Endothelial cell of umbilical vein (primary cell): ENCODE measurements around the gene TMEM178B.

Experiments used
- EZH2 ChIP-seq: IDR thresholded peaks from 2 replicates; pipeline ENCODE4 v1.6.1; 2012; ENCODE audit warnings: borderline replicate concordance, low read depth, mild to moderate bottlenecking, moderate library complexity, low read length, inconsistent platforms; ENCODE audit not compliant: severe bottlenecking
- POLR2A ChIP-seq: IDR thresholded peaks from 2 replicates; pipeline ENCODE4 v1.6.1; 2012; ENCODE audit warnings: low read depth, mild to moderate bottlenecking, control low read depth, low read length
- POLR2AphosphoS5 ChIP-seq: IDR thresholded peaks from 2 replicates; pipeline ENCODE4 v1.6.1; 2012; ENCODE audit warnings: low read depth, mild to moderate bottlenecking, control low read depth, low read length, moderate library complexity; ENCODE audit not compliant: insufficient read depth
- TF ChIP-seq, protein P1 (sequence below), 2 donors: IDR thresholded peaks; 1 replicate in 1 of 2; 2 replicates in 1 of 2; pipeline ENCODE4 v1.5.1; 2011; ENCODE audit warnings: low read length in 2 of 2, mild to moderate bottlenecking in 2 of 2, moderate library complexity in 2 of 2, control low read depth in 1 of 2, inconsistent platforms in 1 of 2, low read depth in 1 of 2; ENCODE audit not compliant: insufficient read depth in 1 of 2; ENCODE audit errors: extremely low read depth in 1 of 2

DNA sequence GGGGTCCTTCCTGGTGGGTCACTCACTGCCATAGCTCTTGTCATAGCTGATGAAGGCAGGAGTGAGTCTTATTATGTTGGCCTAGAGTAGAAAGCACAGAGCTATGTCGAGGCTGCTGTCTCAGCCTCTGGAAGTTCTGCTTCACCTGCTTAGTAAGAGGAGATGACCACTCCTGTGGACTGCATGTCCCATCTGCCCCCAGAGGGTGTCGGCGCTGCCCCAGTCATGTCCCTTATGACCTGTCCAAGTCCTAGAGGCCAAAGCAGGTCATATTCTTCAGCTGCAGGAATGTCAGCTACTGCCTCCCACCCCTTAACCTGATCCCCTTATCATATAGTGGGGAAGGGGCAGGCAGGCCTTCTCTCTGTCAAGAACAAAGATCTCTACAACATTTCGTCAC lies 405.0 kb downstream of the TMEM178B start:
- TF ChIP-seq, protein P1, sequence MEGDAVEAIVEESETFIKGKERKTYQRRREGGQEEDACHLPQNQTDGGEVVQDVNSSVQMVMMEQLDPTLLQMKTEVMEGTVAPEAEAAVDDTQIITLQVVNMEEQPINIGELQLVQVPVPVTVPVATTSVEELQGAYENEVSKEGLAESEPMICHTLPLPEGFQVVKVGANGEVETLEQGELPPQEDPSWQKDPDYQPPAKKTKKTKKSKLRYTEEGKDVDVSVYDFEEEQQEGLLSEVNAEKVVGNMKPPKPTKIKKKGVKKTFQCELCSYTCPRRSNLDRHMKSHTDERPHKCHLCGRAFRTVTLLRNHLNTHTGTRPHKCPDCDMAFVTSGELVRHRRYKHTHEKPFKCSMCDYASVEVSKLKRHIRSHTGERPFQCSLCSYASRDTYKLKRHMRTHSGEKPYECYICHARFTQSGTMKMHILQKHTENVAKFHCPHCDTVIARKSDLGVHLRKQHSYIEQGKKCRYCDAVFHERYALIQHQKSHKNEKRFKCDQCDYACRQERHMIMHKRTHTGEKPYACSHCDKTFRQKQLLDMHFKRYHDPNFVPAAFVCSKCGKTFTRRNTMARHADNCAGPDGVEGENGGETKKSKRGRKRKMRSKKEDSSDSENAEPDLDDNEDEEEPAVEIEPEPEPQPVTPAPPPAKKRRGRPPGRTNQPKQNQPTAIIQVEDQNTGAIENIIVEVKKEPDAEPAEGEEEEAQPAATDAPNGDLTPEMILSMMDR (IDR thresholded peaks at IDR 0.05; ENCODE audit: extremely low read depth in 1 of 2, insufficient read depth in 1 of 2, low read depth in 1 of 2, low read length in 2 of 2) = no peak
- TF ChIP-seq POLR2A (no peak), EZH2 (no peak), POLR2AphosphoS5 (no peak)
